Sigmoid colon (tissue), 7 donors: ENCODE measurements around the gene CNTNAP4. TPM values are rescaled to one million over a fixed set of nuclear protein-coding genes. Genes with fewer than 3 reads are reported as not detected.

ENCODE experiments used
- DNase-seq: peaks from one replicate; pipeline ENCODE4 v3.0.0-alpha.2; 2019
- H3K27ac ChIP-seq, 4 donors: fragments of 200-600 bp; sonication (generic); one replicate each; pipeline ENCODE4 v1.5.1; 2016 to 2019; ENCODE audit warnings: mild to moderate bottlenecking in 1 of 4
- H3K27me3 ChIP-seq, 3 donors: fragments of 200-600 bp; sonication (generic); one replicate each; pipeline ENCODE4 v1.5.1; 2019; ENCODE audit warnings: mild to moderate bottlenecking in 1 of 3
- H3K36me3 ChIP-seq, 4 donors: fragments of 200-600 bp; sonication (generic); one replicate each; pipeline ENCODE4 v1.5.1; 2016 to 2019
- H3K4me1 ChIP-seq, 4 donors: fragments of 200-600 bp; sonication (generic); one replicate each; pipeline ENCODE4 v1.5.1; 2017 to 2019
- H3K4me3 ChIP-seq, 4 donors: fragments of 200-600 bp; sonication (generic); one replicate each; pipeline ENCODE4 v1.5.1; 2017 to 2019; ENCODE audit warnings: mild to moderate bottlenecking in 2 of 4, moderate library complexity in 1 of 4
- H3K9me3 ChIP-seq, 4 donors: fragments of 200-600 bp in 3 of 4; sonication (generic) in 3 of 4; one replicate each; pipeline versions ENCODE4 v1.5.1 to v1.6.1; 2013 to 2019
- EP300 ChIP-seq, 4 donors: sonication (generic); formaldehyde crosslinking; IDR thresholded peaks; one replicate each; pipeline ENCODE4 v1.6.1; 2017; ENCODE audit warnings: antibody characterized with exemption in 4 of 4
- POLR2A ChIP-seq, 2 donors: fragments of 450-650 bp; IDR thresholded peaks; one replicate each; pipeline ENCODE4 v1.6.1; 2016; ENCODE audit warnings: antibody characterized with exemption in 2 of 2, mild to moderate bottlenecking in 2 of 2, moderate library complexity in 2 of 2
- POLR2AphosphoS5 ChIP-seq, 4 donors: sonication (generic); formaldehyde crosslinking; IDR thresholded peaks; one replicate each; pipeline ENCODE4 v1.6.1; 2017; ENCODE audit warnings: antibody characterized with exemption in 4 of 4
- WGBS, 2 donors: extraction: QIAGEN DNeasy Blood & Tissue Kit; methylation state at CpG; one replicate each; pipeline ENCODE4 v1.1.7; 2013; 5-methylcytosine and 5-hydroxymethylcytosine counted together
- intact Hi-C: fragments of 100-400 bp; cut with DNase I; formaldehyde crosslinking; loops from one replicate; pipeline ENCODE4 v1.15.1; 2023
- polyA plus RNA-seq, 3 donors: library from polyadenylated mRNA; stranded (reverse); fragments of 200-250 nt; gene quantifications; one replicate each; pipeline ENCODE4 v1.2.3, GENCODE V29; 2013
- total RNA-seq, 4 donors: library from RNA; depleted of rRNA; stranded (reverse); fragments of >200 nt; gene quantifications; one replicate each; pipeline ENCODE4 v1.1.0, GENCODE V29; 2016
- TF ChIP-seq, protein P1 (sequence below), 4 experiments: fragments of 450-650 bp in 3 of 4; fragments of 200-600 bp in 1 of 4; IDR thresholded peaks; one replicate each; pipeline ENCODE4 v1.5.1; 2016 to 2019; ENCODE audit warnings: antibody characterized with exemption in 4 of 4, mild to moderate bottlenecking in 3 of 4, moderate library complexity in 2 of 4
- donor health status: healthy with polysubstance abuse.
- donor health status: Bipolar disorder and iron deficiency.
- donor health status: healthy.

The CNTNAP4 gene
- total and polyA plus RNA-seq, 7 donors, result under 0.01 to 1.4 (median 0.22) TPM; not detected in 1

DNA sequence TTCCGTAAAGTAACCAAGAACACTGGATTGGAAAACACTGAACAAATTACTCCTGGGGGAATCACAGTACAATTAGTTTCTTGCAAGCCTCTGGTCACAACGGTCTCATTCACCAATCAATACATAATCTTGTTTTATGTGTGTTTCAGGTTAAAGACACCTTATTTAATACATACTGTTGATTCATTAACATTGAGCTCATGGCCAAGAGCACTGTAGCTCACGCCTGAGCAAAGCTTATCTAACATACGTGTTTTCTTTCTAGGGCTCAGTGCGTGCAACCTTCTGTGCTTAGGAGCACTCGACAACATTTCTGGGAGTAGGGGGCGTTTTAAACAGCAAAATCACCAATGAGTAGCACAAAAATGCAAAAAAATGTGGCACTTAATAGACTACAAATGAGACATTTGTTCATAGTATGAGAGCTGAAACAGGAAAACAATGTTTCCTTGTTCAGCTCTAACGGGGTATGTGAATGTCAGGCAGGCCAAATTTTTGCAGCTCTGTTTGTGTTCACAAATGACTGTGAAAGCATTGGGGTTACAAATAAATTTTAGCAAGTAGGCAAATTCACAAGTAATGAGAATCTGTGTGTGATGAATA, 206.2 kb downstream of the CNTNAP4 start:
- H3K27ac ChIP-seq, result no peak overlapping the region
- no peaks in the 10 kb centered on the region for H3K27me3 ChIP-seq
- no peaks in the 10 kb centered on the region for H3K36me3 ChIP-seq
- no peak overlapping the region for H3K4me3 ChIP-seq
- TF ChIP-seq POLR2AphosphoS5 (IDR thresholded peaks at IDR 0.05) (no peak), POLR2A (IDR thresholded peaks at IDR 0.05) (no peak), EP300 (IDR thresholded peaks at IDR 0.05) (no peak)
- TF ChIP-seq, protein P1, sequence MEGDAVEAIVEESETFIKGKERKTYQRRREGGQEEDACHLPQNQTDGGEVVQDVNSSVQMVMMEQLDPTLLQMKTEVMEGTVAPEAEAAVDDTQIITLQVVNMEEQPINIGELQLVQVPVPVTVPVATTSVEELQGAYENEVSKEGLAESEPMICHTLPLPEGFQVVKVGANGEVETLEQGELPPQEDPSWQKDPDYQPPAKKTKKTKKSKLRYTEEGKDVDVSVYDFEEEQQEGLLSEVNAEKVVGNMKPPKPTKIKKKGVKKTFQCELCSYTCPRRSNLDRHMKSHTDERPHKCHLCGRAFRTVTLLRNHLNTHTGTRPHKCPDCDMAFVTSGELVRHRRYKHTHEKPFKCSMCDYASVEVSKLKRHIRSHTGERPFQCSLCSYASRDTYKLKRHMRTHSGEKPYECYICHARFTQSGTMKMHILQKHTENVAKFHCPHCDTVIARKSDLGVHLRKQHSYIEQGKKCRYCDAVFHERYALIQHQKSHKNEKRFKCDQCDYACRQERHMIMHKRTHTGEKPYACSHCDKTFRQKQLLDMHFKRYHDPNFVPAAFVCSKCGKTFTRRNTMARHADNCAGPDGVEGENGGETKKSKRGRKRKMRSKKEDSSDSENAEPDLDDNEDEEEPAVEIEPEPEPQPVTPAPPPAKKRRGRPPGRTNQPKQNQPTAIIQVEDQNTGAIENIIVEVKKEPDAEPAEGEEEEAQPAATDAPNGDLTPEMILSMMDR (IDR thresholded peaks at IDR 0.05), result no peak
- no peaks in the 10 kb centered on the region for H3K4me1 ChIP-seq
- intact Hi-C loops, result no loop called here
- 81 to 84% methylated on average over 8 of the region's 8 CpGs for WGBS, 2 donors
- H3K9me3 ChIP-seq, result no peaks in the 10 kb centered on the region
- no peak for DNase-seq

DNA sequence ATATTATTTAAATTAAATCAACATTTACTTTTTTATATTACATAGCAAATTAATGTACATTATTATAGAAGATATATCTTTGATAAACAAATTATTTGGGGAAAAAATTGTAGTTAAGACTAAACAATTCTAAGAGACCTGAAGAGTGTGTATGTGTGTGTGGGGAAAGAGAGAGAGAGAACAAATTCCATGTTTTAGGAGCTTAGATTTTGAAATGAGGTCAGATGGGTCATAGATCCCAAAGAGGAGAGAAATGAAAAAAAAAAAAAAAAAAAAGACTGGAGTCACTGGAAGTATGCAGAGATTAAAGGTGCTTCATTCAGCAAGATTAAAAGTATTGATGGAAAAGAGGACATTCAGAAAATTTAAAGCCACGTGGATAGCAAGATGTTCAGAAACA, 206.8 kb downstream of the CNTNAP4 start:
- H3K27ac ChIP-seq, result no peak overlapping the region
- no peak for DNase-seq
- WGBS, 2 donors, result 68 to 76% methylated on average over 1 of the region's 1 CpG
- H3K4me3 ChIP-seq, result no peak overlapping the region
- TF ChIP-seq POLR2AphosphoS5 (IDR thresholded peaks at IDR 0.05), result no peak
- no peak for TF ChIP-seq POLR2A (IDR thresholded peaks at IDR 0.05)
- TF ChIP-seq EP300 (IDR thresholded peaks at IDR 0.05), result no peak
- TF ChIP-seq, protein P1 (IDR thresholded peaks at IDR 0.05), result no peak
- H3K4me1 ChIP-seq, result no peaks in the 10 kb centered on the region
- H3K9me3 ChIP-seq, result no peaks in the 10 kb centered on the region
- intact Hi-C loops, result no loop called here
- H3K36me3 ChIP-seq, result no peaks in the 10 kb centered on the region
- H3K27me3 ChIP-seq, result no peaks in the 10 kb centered on the region

DNA sequence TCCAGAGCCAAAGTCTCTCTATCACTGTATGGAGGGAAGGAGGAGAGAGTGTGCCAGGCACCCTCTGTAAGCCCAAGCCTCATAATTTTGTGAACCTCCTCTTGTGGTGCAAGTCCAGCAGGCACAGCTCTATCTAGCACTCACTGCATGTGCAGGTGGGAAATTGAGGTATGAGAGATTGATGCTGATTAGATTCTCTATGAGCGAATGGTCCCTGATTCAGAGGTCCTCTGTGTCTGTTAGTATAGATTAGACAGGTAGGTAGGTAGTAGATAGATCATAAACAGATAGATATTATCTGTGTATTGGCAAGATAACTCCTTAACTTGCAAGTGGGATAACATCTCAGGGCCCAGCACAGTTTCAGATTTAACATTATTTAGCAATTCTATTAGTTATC, 209.5 kb downstream of the CNTNAP4 start:
- no peaks in the 10 kb centered on the region for H3K9me3 ChIP-seq
- DNase-seq, result no peak
- intact Hi-C loops, result no loop called here
- no peaks in the 10 kb centered on the region for H3K36me3 ChIP-seq
- H3K27ac ChIP-seq, result no peak overlapping the region
- 89 to 93% methylated on average over 1 of the region's 1 CpG for WGBS, 2 donors
- no peaks in the 10 kb centered on the region for H3K4me1 ChIP-seq
- H3K27me3 ChIP-seq, result no peaks in the 10 kb centered on the region
- no peak overlapping the region for H3K4me3 ChIP-seq
- TF ChIP-seq, protein P1 (IDR thresholded peaks at IDR 0.05), result no peak
- no peak for TF ChIP-seq POLR2A (IDR thresholded peaks at IDR 0.05)
- TF ChIP-seq EP300 (IDR thresholded peaks at IDR 0.05), result no peak
- TF ChIP-seq POLR2AphosphoS5 (IDR thresholded peaks at IDR 0.05), result no peak

DNA sequence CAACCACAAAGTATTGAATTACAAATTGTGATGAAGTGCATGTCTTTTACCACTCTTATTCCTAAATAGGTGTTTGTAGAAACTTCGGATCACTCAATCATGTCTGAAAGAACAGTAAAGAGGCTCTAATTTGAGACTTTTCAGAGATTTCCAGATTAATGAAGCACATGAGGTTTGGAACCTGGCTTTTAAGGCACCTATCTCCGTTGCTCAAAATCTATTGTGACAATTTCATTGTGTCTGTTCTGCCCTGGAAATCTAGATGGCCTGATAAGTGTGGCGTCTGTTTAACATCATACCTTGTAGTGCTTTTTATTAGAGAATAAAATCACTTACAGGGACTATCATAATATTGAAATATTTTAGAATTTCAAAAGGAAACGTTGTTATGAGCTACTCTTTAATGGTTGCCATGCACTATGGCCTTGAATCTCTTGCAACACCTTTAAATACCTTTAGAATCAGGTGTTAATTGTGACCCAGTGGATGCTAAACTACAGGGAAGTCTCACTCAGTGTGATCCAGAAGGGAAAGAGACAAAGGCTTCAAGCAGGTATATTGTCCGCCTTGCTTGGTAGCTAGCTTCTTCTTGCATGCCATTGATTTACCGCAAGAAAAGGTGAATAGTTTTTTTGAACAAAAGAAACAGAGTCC, 210.3 kb downstream of the CNTNAP4 start:
- intact Hi-C loops, result no loop called here
- whole genome bisulfite sequencing, 2 donors, result 73 to 75% methylated on average over 6 of the region's 6 CpGs
- Histone ChIP-seq H3K4me3 (no peak overlapping the region), H3K9me3 (no peaks in the 10 kb centered on the region), H3K36me3 (no peaks in the 10 kb centered on the region), H3K4me1 (no peaks in the 10 kb centered on the region), H3K27me3 (no peaks in the 10 kb centered on the region), H3K27ac (no peak overlapping the region)
- DNase-seq, result no peak
- TF ChIP-seq POLR2A (IDR thresholded peaks at IDR 0.05), result no peak
- TF ChIP-seq EP300 (IDR thresholded peaks at IDR 0.05), result no peak
- no peak for TF ChIP-seq POLR2AphosphoS5 (IDR thresholded peaks at IDR 0.05)
- TF ChIP-seq, protein P1 (IDR thresholded peaks at IDR 0.05), result no peak
